Left lung (tissue), 10 donors: Measurements from ENCODE around the gene PCBP3. TPM values are rescaled to one million over a fixed set of nuclear protein-coding genes. Genes with fewer than 3 reads are reported as not detected.
A peak's percentile ranks its signal among the peaks of the same experiment; 100 is the strongest.

Experiments used
- ATAC-seq: fragments of 200-7000 bp; cut with Tn5 transposase; one replicate; pipeline ENCODE4 v1.9.1; 2020; ENCODE audit warnings: moderate library complexity
- DNase-seq, 4 donors: peaks; one replicate each; pipeline ENCODE4 v3.0.0-alpha.2; 2013 to 2020
- H3K27ac ChIP-seq, 2 donors: fragments of 200-600 bp; sonication (generic) in 1 of 2; one replicate each; pipeline versions ENCODE4 v1.5.0 to v1.8.0; 2020 to 2021
- H3K27me3 ChIP-seq, 2 donors: fragments of 200-600 bp; sonication (generic) in 1 of 2; one replicate each; pipeline versions ENCODE4 v1.5.0 to v1.8.0; 2020 to 2021
- H3K36me3 ChIP-seq, 2 donors: fragments of 200-600 bp; sonication (generic) in 1 of 2; one replicate each; pipeline versions ENCODE4 v1.5.0 to v1.8.0; 2020 to 2021
- H3K4me1 ChIP-seq, 2 donors: fragments of 200-600 bp; one replicate each; pipeline ENCODE4 v1.8.0; 2021
- H3K4me3 ChIP-seq, 2 donors: fragments of 200-600 bp; sonication (generic) in 1 of 2; one replicate each; pipeline versions ENCODE4 v1.5.0 to v1.8.0; 2020 to 2021; ENCODE audit warnings: mild to moderate bottlenecking in 1 of 2
- H3K9me3 ChIP-seq, 2 donors: fragments of 200-600 bp; sonication (generic) in 1 of 2; one replicate each; pipeline versions ENCODE4 v1.5.0 to v1.8.0; 2020 to 2021
- CTCF ChIP-seq, 2 donors: fragments of 200-600 bp; sonication (generic) in 1 of 2; IDR thresholded peaks; one replicate each; pipeline versions ENCODE4 v1.5.0 to v1.8.0; 2021; ENCODE audit warnings: antibody characterized with exemption in 2 of 2
- intact Hi-C, 2 donors: fragments of 100-400 bp; cut with DNase I; formaldehyde crosslinking; loops; one replicate each; pipeline versions ENCODE4 v1.11.2 to v1.14.2; 2022
- polyA plus RNA-seq, 6 donors: library from polyadenylated mRNA; unstranded; fragments of 120-200 nt; gene quantifications; one replicate each; pipeline ENCODE4 v1.2.1, GENCODE V29; 2013; ENCODE audit not compliant: insufficient read length in 6 of 6
- total RNA-seq, 2 donors: library from RNA; stranded (reverse); fragmentation: NEBNext Ultra II Directional; extraction: Animal tissue kit (Norgen Biotek cat#: 25700); gene quantifications; one replicate each; pipeline ENCODE4 v1.2.1, GENCODE V29; 2021
- donor health status: DM: no; HTN: yes; CAD: no.
- donor health status: DM: no; HTN: no; CAD: no.

The PCBP3 gene
- total and polyA plus RNA-seq, 8 donors: 2.1 to 13.8 (median 3.0) TPM

- ATAC-seq (no peak), DNase-seq (no peak)
- H3K9me3 ChIP-seq: no peaks in the 10 kb centered on the region
- no peak overlapping the region for H3K4me3 ChIP-seq
- TF ChIP-seq CTCF (IDR thresholded peaks at IDR 0.05): no peak
- no peaks in the 10 kb centered on the region for H3K36me3 ChIP-seq
- H3K4me1 ChIP-seq: no peaks in the 10 kb centered on the region
- intact Hi-C loops: no loop called here
- no peaks in the 10 kb centered on the region for H3K27me3 ChIP-seq
- H3K27ac ChIP-seq: no peak overlapping the region
Measured at GRCh38 chr21:45788637-45789506, 145.3 kb downstream of the PCBP3 start.

GRCh38 chr21:45790427-45790826 lies 146.9 kb downstream of the PCBP3 start:
- ATAC-seq: no peak
- no peak for TF ChIP-seq CTCF (IDR thresholded peaks at IDR 0.05)
- intact Hi-C loops: no loop called here

GRCh38 chr21:45791562-45792418 lies 148.3 kb downstream of the PCBP3 start:
- H3K27ac ChIP-seq: no peak overlapping the region
- H3K4me3 ChIP-seq: no peak overlapping the region
- intact Hi-C loops: no loop called here
- no peak for ATAC-seq
- no peaks in the 10 kb centered on the region for H3K27me3 ChIP-seq
- H3K9me3 ChIP-seq: no peaks in the 10 kb centered on the region
- no peaks in the 10 kb centered on the region for H3K4me1 ChIP-seq
- H3K36me3 ChIP-seq: no peaks in the 10 kb centered on the region
- TF ChIP-seq CTCF (IDR thresholded peaks at IDR 0.05): no peak
- DNase-seq: no peak

More at GRCh38 chr21:45790427-45790826, 146.9 kb downstream of the PCBP3 start:
- peak in 1 of 4 donors; percentile 57 for DNase-seq
- no peaks in the 10 kb centered on the region for H3K9me3 ChIP-seq
- no peak overlapping the region for H3K4me3 ChIP-seq
- H3K27me3 ChIP-seq: no peaks in the 10 kb centered on the region
- no peaks in the 10 kb centered on the region for H3K36me3 ChIP-seq
- H3K27ac ChIP-seq: no peak overlapping the region
- no peaks in the 10 kb centered on the region for H3K4me1 ChIP-seq

DNA sequence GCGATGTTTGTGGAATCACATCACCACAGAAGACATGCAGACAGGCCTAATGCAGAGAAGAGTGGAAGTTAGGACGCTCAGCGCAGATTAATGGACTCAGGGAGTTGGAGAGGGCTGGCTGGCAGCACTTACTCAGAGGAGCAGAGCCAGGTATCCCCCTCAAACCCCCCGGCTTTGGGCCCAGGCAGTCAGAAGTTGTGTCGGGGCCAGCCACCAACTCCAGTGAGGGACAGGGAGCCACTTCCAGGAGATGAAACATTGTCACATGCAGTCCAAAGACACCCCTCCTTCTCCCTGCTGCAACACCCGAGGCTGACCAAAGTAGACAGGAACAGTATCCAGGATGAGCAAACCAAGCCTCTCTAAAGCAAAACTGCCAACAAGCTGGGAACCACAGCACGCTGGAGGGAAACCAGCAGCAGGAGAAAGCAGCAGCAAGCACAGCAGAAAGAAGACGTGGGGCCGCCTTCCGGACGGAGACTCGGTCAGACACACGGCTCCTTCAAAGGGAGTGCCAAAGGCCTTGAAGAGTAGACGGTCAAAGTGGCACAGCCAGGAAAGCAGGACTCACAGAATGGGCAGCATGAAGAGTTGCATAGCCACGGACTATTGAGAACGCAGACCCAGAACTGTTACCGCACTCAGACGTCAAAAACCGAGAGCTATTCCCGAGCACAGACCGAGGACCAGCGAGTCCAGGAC lies 149.3 kb downstream of the PCBP3 start:
- Histone ChIP-seq H3K36me3 (no peaks in the 10 kb centered on the region), H3K9me3 (no peaks in the 10 kb centered on the region), H3K27ac (no peak overlapping the region), H3K4me3 (no peak overlapping the region), H3K4me1 (no peaks in the 10 kb centered on the region), H3K27me3 (no peaks in the 10 kb centered on the region)
- intact Hi-C loops: no loop called here
- ATAC-seq (no peak), DNase-seq (no peak)
- no peak for TF ChIP-seq CTCF (IDR thresholded peaks at IDR 0.05)
